NB4 (cell line): ENCODE results near the gene STRIP1.

Experiments
- MYC ChIP-seq: IDR thresholded peaks from 2 replicates; pipeline ENCODE4 v1.6.1; 2011; ENCODE audit warnings: low read depth, low read length
- POLR2A ChIP-seq: IDR thresholded peaks from 2 replicates; pipeline ENCODE4 v1.6.1; 2011; ENCODE audit warnings: mild to moderate bottlenecking; ENCODE audit not compliant: insufficient read length; ENCODE audit errors: extremely low read depth
- TF ChIP-seq, protein P1 (sequence below): IDR thresholded peaks from one replicate; pipeline ENCODE4 v1.5.1; 2012; ENCODE audit warnings: low read depth, low read length
- TF ChIP-seq, protein P2 (sequence below): IDR thresholded peaks from 2 replicates; pipeline ENCODE4 v1.6.1; 2011; ENCODE audit warnings: low read depth, low read length

DNA sequence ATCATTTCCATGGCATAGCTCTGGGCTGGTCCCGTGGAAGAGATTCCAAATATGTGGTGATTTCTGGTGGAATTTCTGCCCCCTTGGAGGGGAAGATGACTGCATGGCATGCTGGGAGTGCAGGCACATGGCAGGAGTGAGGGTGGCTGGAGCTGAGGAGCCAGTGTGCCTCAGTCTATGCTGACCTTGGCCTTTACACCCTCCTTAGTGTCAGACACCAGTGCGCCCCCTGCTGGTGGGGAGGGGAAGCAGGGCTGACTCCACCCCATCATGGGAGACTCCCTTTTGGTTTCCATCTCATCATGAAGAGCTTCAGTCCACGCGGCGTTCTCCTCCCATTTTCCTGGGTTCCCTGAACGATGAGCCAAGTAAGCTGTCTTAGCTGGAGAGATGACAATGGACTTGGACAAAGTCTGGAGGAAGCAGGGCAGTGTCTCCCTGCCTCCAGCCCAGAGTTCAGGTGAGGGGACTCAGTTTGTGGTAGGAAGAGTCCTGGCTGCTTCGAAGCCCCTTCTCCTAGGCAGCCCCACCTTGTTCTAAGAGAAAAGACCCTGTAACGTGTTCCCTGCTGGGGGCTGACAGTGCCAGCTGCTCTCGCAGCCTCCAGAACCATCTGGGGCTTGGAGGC lies 25.7 kb downstream of the STRIP1 start:
- TF ChIP-seq, protein P1, sequence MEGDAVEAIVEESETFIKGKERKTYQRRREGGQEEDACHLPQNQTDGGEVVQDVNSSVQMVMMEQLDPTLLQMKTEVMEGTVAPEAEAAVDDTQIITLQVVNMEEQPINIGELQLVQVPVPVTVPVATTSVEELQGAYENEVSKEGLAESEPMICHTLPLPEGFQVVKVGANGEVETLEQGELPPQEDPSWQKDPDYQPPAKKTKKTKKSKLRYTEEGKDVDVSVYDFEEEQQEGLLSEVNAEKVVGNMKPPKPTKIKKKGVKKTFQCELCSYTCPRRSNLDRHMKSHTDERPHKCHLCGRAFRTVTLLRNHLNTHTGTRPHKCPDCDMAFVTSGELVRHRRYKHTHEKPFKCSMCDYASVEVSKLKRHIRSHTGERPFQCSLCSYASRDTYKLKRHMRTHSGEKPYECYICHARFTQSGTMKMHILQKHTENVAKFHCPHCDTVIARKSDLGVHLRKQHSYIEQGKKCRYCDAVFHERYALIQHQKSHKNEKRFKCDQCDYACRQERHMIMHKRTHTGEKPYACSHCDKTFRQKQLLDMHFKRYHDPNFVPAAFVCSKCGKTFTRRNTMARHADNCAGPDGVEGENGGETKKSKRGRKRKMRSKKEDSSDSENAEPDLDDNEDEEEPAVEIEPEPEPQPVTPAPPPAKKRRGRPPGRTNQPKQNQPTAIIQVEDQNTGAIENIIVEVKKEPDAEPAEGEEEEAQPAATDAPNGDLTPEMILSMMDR: peak; percentile 94
- no peak for TF ChIP-seq POLR2A
- TF ChIP-seq, protein P2, sequence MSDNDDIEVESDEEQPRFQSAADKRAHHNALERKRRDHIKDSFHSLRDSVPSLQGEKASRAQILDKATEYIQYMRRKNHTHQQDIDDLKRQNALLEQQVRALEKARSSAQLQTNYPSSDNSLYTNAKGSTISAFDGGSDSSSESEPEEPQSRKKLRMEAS: no peak
- no peak for TF ChIP-seq MYC
